ENCODE measurements around the gene ZMYND19. TPM values are rescaled to one million over a fixed set of nuclear protein-coding genes. Genes with fewer than 3 reads are reported as not detected.

Gene ZMYND19
- total RNA-seq, 1 donor from 2014 or later, result 34.4 TPM

DNA sequence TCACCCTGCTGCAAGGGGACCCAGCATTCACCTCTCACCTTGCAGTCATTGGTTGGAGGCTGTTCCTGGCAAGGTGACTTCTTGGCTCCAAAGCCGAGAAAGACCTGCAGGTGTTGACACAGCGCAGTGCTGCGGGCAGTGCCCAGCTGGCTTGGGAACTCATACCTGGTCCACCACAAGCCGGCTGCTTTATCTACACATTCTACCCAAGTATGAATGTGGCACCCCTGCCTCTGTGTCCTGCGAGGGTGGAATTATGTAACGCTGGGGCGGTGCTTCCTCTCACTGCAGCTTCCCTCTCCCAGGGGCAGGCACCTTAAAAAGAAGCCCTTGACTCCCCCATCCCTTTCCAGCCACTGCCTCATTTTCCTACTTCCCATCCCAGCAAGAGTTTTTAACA is 2.5 kb upstream of the ZMYND19 start:
- H3K27ac Mint-ChIP-seq, result no peak overlapping the region
- peaks cover 3% of the 10 kb centered on the region for H3K36me3 Mint-ChIP-seq
- H3K4me3 Mint-ChIP-seq, result peak overlapping the region; percentile 34

GRCh38 chr9:137590123-137590468 is 216 bp downstream of the ZMYND19 start:
- Histone ChIP-seq H3K4me1 (peaks cover 8% of the 10 kb centered on the region), H3K4me3 (peak overlapping the region; percentile 73), H2AFZ (replicated peaks) (no peak overlapping the region), H3K27me3 (no peaks in the 10 kb centered on the region), H3K9me3 (ENCODE audit: low read depth) (no peaks in the 10 kb centered on the region), H3K79me2 (ENCODE audit: low read depth) (peaks cover 32% of the 10 kb centered on the region), H3K36me3 (no peaks in the 10 kb centered on the region), H3K9ac (no peak overlapping the region), H3K27ac (no peak overlapping the region), H3K4me2 (peak overlapping the region; percentile 99), H4K20me1 (ENCODE audit: low read depth) (peaks cover 34% of the 10 kb centered on the region), H3F3A (ENCODE audit: low read depth) (no peaks in the 10 kb centered on the region)
- Mint-ChIP-seq H3K27me3 (ENCODE audit: insufficient read depth, low read depth) (peaks cover 2% of the 10 kb centered on the region), H3K9me3 (no peaks in the 10 kb centered on the region), H3K36me3 (peaks cover 10% of the 10 kb centered on the region), H3K4me3 (no peak overlapping the region), H3K4me1 (peaks cover 26% of the 10 kb centered on the region), H3K27ac (no peak overlapping the region)
- TF ChIP-seq EZH2 (IDR thresholded peaks at IDR 0.05) (no peak), CTCF (IDR thresholded peaks at IDR 0.05) (no peak), EZH2phosphoT487 (IDR thresholded peaks at IDR 0.05) (no peak)
- DNase-seq (ENCODE audit: low spot score), result no peak

More for the DNA sequence above, 2.5 kb upstream of the ZMYND19 start:
- Mint-ChIP-seq H3K9me3 (no peaks in the 10 kb centered on the region), H3K4me1 (peaks cover 25% of the 10 kb centered on the region), H3K27me3 (ENCODE audit: insufficient read depth, low read depth) (peaks cover 7% of the 10 kb centered on the region)
- H3K27ac ChIP-seq, result no peak overlapping the region
- H4K20me1 ChIP-seq (ENCODE audit: low read depth), result peaks cover 28% of the 10 kb centered on the region
- H3K9ac ChIP-seq, result no peak overlapping the region
- no peak overlapping the region for H3K4me3 ChIP-seq
- no peaks in the 10 kb centered on the region for H3K9me3 ChIP-seq (ENCODE audit: low read depth)
- H3K27me3 ChIP-seq, result no peaks in the 10 kb centered on the region
- H3K4me2 ChIP-seq, result no peak overlapping the region
- peaks cover 8% of the 10 kb centered on the region for H3K4me1 ChIP-seq
- TF ChIP-seq CTCF (IDR thresholded peaks at IDR 0.05), result no peak
- no peak for TF ChIP-seq EZH2 (IDR thresholded peaks at IDR 0.05)
- no peak for TF ChIP-seq EZH2phosphoT487 (IDR thresholded peaks at IDR 0.05)
- DNase-seq (ENCODE audit: low spot score), result no peak
- no peaks in the 10 kb centered on the region for H3K36me3 ChIP-seq
- H3F3A ChIP-seq (ENCODE audit: low read depth), result no peaks in the 10 kb centered on the region
- no peak overlapping the region for H2AFZ ChIP-seq (replicated peaks)
- peaks cover 30% of the 10 kb centered on the region for H3K79me2 ChIP-seq (ENCODE audit: low read depth)

DNA sequence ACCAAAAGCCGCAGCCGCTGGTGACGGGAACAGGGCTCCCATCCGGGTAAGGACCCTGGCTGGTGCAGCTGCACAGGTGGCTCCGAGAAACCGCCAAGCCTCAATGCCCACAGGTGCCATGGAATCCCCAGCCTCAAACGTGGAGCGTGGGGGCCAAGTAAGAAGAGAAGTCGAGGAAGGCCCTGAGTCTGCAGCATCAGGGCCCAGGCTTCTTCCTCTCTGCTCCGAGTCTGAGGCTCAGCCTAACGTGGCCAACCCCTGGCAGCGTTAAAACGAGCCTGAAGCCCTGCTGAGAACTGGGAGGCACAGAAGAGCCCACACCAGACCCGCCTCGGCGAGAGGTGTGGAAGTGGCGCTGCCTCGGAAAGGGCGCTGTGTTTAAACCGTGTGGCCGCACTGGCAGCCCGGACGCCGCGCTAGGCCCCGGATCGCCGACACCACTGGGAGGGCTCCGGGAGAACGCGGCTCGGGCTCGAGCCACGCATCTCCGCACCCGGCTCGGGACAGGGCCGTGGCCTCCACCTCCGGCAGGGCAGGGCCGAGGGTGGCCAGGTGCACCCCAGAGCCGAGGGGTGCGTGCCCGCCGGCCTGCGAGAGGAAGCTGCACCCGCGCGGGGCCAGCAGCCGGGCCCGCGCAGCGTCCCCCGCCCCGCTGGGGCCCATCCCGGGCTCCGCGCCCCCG is 730 bp downstream of the ZMYND19 start:
- peaks cover 2% of the 10 kb centered on the region for H3K27me3 Mint-ChIP-seq (ENCODE audit: insufficient read depth, low read depth)
- Histone ChIP-seq H3K4me3 (peak overlapping the region; percentile 73), H2AFZ (replicated peaks) (no peak overlapping the region), H3K4me2 (peak overlapping the region; percentile 99), H3K27me3 (no peaks in the 10 kb centered on the region), H3F3A (ENCODE audit: low read depth) (no peaks in the 10 kb centered on the region), H3K4me1 (peaks cover 8% of the 10 kb centered on the region), H3K36me3 (no peaks in the 10 kb centered on the region), H3K27ac (no peak overlapping the region), H3K79me2 (ENCODE audit: low read depth) (peaks cover 32% of the 10 kb centered on the region), H4K20me1 (ENCODE audit: low read depth) (peaks cover 39% of the 10 kb centered on the region), H3K9ac (peak overlapping the region; percentile 57), H3K9me3 (ENCODE audit: low read depth) (no peaks in the 10 kb centered on the region)
- H3K27ac Mint-ChIP-seq, result no peak overlapping the region
- peak overlapping the region; percentile 91 for H3K4me3 Mint-ChIP-seq
- TF ChIP-seq EZH2phosphoT487 (IDR thresholded peaks at IDR 0.05), result no peak
- TF ChIP-seq CTCF (IDR thresholded peaks at IDR 0.05), result no peak
- no peak for TF ChIP-seq EZH2 (IDR thresholded peaks at IDR 0.05)
- DNase-seq (ENCODE audit: low spot score), result peak; percentile 39
- no peaks in the 10 kb centered on the region for H3K9me3 Mint-ChIP-seq
- H3K36me3 Mint-ChIP-seq, result peaks cover 12% of the 10 kb centered on the region
- H3K4me1 Mint-ChIP-seq, result peaks cover 26% of the 10 kb centered on the region
